Measurements from ENCODE around the gene ADORA1. TPM values are rescaled to one million over a fixed set of nuclear protein-coding genes. Genes with fewer than 3 reads are reported as not detected.

Gene ADORA1
- total RNA-seq, 1 donor from 2014 or later: 4.1 TPM

DNA sequence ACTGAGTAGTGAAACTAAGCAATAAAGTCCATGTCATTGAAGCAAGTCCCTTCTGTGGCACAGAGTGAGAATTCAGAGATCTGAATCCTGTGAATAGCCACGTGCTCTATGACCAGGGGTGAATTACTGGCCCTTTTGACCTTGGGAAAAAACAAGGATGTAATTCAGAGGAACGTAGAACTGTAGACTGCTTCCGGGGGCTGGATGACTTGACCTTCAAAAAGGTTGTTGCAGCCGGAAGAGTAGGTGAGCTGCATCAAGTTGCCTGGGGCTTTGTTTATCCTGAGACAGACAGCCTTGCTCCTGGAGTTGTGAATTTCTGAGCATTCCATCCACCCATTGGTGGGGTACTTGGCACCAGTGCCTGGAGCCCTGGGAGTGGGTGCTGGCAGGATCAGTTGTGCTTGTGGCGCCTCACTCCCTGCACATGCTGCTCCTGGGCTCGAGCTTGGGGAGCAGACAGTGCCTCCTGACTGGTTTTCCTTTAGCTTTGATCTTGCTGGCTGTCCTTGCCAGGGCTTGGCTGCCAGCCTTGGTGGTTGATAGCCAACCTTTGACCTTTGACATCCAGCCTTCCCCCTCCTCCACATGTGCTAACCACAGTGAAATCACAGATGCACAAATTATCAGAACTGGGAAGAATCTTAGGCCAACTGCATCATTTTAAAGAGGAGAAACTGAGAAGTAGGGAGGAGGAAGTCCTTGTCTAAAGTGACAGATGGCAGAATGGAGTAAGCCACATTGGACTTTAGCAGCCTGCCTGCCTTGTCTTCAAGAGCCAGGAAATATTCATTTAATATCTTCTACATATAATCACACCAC is 25.5 kb upstream of the ADORA1 start:
- DNase-seq (no peak), ATAC-seq (no peak)

DNA sequence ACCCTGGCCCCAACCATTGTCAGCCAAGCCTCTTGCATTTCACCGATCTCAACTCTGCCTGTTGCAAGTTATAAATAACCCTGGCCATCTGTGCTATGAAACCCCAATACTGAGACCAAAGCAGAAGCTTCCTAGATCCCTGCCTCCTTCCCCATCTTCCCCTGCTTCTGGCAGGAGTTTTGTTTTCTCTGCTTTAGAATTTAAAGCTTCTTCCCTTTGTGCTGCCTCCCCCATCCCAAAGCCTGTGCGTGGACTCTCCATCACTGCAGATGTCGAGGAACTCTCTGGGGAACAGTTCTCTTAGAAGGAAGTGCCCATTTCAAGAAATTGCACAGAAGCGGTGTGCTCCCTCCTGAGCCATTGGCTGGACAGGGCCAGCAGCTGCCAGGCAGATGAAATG is 24.3 kb upstream of the ADORA1 start:
- H3K27ac ChIP-seq: no peak overlapping the region
- H3K36me3 ChIP-seq: no peaks in the 10 kb centered on the region
- DNase-seq (no peak), ATAC-seq (no peak)
- no peak overlapping the region for H3K4me3 ChIP-seq
- no peaks in the 10 kb centered on the region for H3K27me3 ChIP-seq (ENCODE audit: low read depth)
- H3K9me3 ChIP-seq: no peaks in the 10 kb centered on the region
- intact Hi-C loops (cut with DNase I): no loop called here
- TF ChIP-seq CTCF (IDR thresholded peaks at IDR 0.05): no peak
- no peaks in the 10 kb centered on the region for H3K4me1 ChIP-seq

More for the DNA sequence above, 25.5 kb upstream of the ADORA1 start:
- TF ChIP-seq CTCF (IDR thresholded peaks at IDR 0.05): no peak
- no peak overlapping the region for H3K27ac ChIP-seq
- H3K4me1 ChIP-seq: no peaks in the 10 kb centered on the region
- intact Hi-C loops (cut with DNase I): no loop called here
- H3K27me3 ChIP-seq (ENCODE audit: low read depth): no peaks in the 10 kb centered on the region
- H3K4me3 ChIP-seq: no peak overlapping the region
- H3K36me3 ChIP-seq: no peaks in the 10 kb centered on the region
- H3K9me3 ChIP-seq: no peaks in the 10 kb centered on the region

DNA sequence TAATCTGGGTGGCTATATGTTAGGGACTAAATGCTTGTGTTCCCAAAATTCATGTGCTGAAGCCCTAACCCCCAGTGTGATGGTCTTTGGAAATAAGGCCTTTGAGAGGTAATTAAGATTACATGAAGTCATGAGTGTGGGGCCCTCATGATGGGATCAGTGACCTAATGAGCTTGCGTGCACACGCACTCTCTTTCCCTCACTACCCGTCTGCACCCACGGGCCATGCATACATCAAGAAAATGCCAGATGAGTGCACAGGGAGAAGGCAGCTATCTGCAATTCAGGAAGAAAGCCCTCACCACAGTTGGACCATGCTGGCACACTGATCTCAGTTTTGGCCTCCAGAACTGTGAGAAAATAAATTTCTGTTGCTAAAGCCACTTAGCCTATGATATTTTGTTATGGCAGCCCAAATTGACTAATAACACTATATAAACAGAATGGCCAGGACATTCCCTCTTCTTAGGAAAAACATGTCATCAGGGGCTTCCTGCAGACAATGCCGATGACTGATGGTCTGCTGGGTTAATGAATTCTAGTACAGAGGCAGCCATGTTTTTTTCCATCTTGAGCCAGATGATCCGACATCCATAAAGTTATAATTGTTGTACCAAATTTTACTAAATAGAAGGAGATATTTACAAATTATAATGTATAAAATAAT is 23.6 kb upstream of the ADORA1 start:
- ATAC-seq (no peak), DNase-seq (no peak)
- Histone ChIP-seq H3K36me3 (no peaks in the 10 kb centered on the region), H3K27me3 (ENCODE audit: low read depth) (no peaks in the 10 kb centered on the region), H3K4me1 (no peaks in the 10 kb centered on the region), H3K9me3 (no peaks in the 10 kb centered on the region), H3K27ac (no peak overlapping the region), H3K4me3 (no peak overlapping the region)
- intact Hi-C loops (cut with DNase I): no loop called here
- TF ChIP-seq CTCF (IDR thresholded peaks at IDR 0.05): no peak

GRCh38 chr1:203104789-203105390 is 22.6 kb upstream of the ADORA1 start:
- no peak for DNase-seq
- Histone ChIP-seq H3K27ac (no peak overlapping the region), H3K27me3 (ENCODE audit: low read depth) (peaks cover under 1% of the 10 kb centered on the region), H3K4me1 (no peaks in the 10 kb centered on the region), H3K4me3 (no peak overlapping the region), H3K9me3 (no peaks in the 10 kb centered on the region), H3K36me3 (no peaks in the 10 kb centered on the region)
- TF ChIP-seq CTCF (IDR thresholded peaks at IDR 0.05): no peak
- intact Hi-C loops (cut with DNase I): no loop called here
- no peak for ATAC-seq

- H3K36me3 ChIP-seq: no peaks in the 10 kb centered on the region
- intact Hi-C loops (cut with DNase I): no loop called here
- ATAC-seq (no peak), DNase-seq (no peak)
- H3K27me3 ChIP-seq (ENCODE audit: low read depth): peaks cover 19% of the 10 kb centered on the region
- H3K4me1 ChIP-seq: no peaks in the 10 kb centered on the region
- H3K27ac ChIP-seq: no peak overlapping the region
- H3K4me3 ChIP-seq: no peak overlapping the region
- no peak for TF ChIP-seq CTCF (IDR thresholded peaks at IDR 0.05)
- no peaks in the 10 kb centered on the region for H3K9me3 ChIP-seq
These were observed 15.1 kb upstream of the ADORA1 start for GRCh38 chr1:203112475-203112874.

Data from lower lobe of right lung (tissue), 2 donors.